ENCODE results near the gene TNRC18.
"Not testable (repeated sequence)": the region's sequence is repeated elsewhere in the genome, so short reads cannot be mapped to it uniquely, and the experiment has no call there.

The TNRC18 gene

GRCh38 chr7:5312276-5313070, 111.2 kb downstream of the TNRC18 start:
- DNase-seq, result not testable (repeated sequence)

GRCh38 chr7:5310822-5311405, 112.7 kb downstream of the TNRC18 start:
- DNase-seq, result no peak

GRCh38 chr7:5309146-5309545, 114.5 kb downstream of the TNRC18 start:
- DNase-seq, result no peak

- not testable (repeated sequence) for DNase-seq
Observed at GRCh38 chr7:5307221-5308142, 116.2 kb downstream of the TNRC18 start.

GRCh38 chr7:5305050-5305449, 118.6 kb downstream of the TNRC18 start:
- not testable (repeated sequence) for DNase-seq

GRCh38 chr7:5303591-5304505, 119.8 kb downstream of the TNRC18 start:
- DNase-seq, result no peak

GRCh38 chr7:5303061-5303460, 120.6 kb downstream of the TNRC18 start:
- DNase-seq, result no peak

GRCh38 chr7:5302577-5302976, 121.1 kb downstream of the TNRC18 start:
- DNase-seq, result no peak

GRCh38 chr7:5300366-5300765, 123.3 kb downstream of the TNRC18 start:
- DNase-seq, result no peak

- DNase-seq, result no peak
Observed at GRCh38 chr7:5296611-5297226, 126.9 kb downstream of the TNRC18 start.

- DNase-seq, result no peak
Observed at GRCh38 chr7:5296015-5296610, 127.5 kb downstream of the TNRC18 start.

- no peak for DNase-seq
Observed at GRCh38 chr7:5295039-5296014, 128.3 kb downstream of the TNRC18 start.

- no peak for DNase-seq
Observed at GRCh38 chr7:5294169-5294987, 129.3 kb downstream of the TNRC18 start.

GRCh38 chr7:5291711-5292335, 131.8 kb downstream of the TNRC18 start:
- not testable (repeated sequence) for DNase-seq

- DNase-seq, result no peak
Observed at GRCh38 chr7:5291301-5291700, 132.3 kb downstream of the TNRC18 start.

- no peak for DNase-seq
Observed at GRCh38 chr7:5289355-5289754, 134.3 kb downstream of the TNRC18 start.

- DNase-seq, result not testable (repeated sequence)
Observed at GRCh38 chr7:5288560-5288959, 135.1 kb downstream of the TNRC18 start.

GRCh38 chr7:5287802-5288201, 135.8 kb downstream of the TNRC18 start:
- no peak for DNase-seq

GRCh38 chr7:5287373-5287772, 136.3 kb downstream of the TNRC18 start:
- not testable (repeated sequence) for DNase-seq

Measured in SW 1271 (cell line).